DND-41 (cell line): ENCODE measurements around the gene USP34.

Experiments
- EZH2 ChIP-seq: IDR thresholded peaks from 3 replicates; pipeline ENCODE4 v1.6.1; 2012; ENCODE audit warnings: borderline replicate concordance, low read depth, mild to moderate bottlenecking, moderate library complexity, low read length, inconsistent platforms; ENCODE audit not compliant: severe bottlenecking
- TF ChIP-seq, protein P1 (sequence below): IDR thresholded peaks from 2 replicates; pipeline ENCODE4 v1.5.1; 2012; ENCODE audit warnings: borderline replicate concordance, low read length, moderate library complexity, mild to moderate bottlenecking; ENCODE audit not compliant: poor library complexity, severe bottlenecking; ENCODE audit errors: extremely low read depth

DNA sequence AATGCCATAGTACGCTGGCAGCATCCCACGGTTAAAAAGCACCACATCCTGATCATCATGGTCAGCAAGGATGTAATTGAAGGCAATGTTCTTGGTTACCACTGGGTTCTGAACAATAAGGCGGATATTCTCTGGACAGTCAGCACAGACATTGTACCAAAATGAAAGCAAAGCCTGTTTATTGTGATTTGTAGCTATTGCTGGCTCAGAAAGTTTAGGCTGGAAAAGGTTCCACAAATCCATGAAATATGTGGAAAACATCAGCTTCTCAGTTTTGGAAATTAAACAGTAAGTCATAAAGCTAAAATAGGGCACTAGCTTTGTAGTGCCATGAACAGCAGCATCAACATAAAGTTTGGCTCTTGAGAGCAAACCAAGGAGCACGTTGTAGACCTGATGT, 256.7 kb downstream of the USP34 start:
- TF ChIP-seq, protein P1, sequence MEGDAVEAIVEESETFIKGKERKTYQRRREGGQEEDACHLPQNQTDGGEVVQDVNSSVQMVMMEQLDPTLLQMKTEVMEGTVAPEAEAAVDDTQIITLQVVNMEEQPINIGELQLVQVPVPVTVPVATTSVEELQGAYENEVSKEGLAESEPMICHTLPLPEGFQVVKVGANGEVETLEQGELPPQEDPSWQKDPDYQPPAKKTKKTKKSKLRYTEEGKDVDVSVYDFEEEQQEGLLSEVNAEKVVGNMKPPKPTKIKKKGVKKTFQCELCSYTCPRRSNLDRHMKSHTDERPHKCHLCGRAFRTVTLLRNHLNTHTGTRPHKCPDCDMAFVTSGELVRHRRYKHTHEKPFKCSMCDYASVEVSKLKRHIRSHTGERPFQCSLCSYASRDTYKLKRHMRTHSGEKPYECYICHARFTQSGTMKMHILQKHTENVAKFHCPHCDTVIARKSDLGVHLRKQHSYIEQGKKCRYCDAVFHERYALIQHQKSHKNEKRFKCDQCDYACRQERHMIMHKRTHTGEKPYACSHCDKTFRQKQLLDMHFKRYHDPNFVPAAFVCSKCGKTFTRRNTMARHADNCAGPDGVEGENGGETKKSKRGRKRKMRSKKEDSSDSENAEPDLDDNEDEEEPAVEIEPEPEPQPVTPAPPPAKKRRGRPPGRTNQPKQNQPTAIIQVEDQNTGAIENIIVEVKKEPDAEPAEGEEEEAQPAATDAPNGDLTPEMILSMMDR, result no peak
- TF ChIP-seq EZH2, result no peak
